ENCODE measurements around the gene POU5F1.

POU5F1 gene

DNA sequence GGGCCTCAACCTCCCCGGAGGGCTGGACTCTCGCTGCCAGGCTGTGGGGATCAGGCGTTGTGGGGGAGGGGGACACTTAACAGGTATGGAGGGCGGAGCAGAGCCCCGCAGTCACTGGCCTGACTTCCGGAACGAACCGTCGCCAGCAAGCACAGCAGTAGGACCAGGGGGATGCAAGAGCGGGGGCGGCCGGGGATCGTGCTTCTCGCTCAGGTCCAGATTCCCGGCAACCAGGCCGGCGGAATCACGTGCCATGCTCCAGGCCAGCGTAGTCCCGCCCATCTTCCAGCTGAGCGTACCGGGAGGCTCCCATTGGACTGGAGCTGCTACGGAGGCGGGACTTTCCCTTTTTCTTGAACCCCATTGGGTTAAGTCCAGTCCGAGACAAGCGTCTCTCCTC is 10.0 kb upstream of the POU5F1 start:
- TF ChIP-seq, protein P1, sequence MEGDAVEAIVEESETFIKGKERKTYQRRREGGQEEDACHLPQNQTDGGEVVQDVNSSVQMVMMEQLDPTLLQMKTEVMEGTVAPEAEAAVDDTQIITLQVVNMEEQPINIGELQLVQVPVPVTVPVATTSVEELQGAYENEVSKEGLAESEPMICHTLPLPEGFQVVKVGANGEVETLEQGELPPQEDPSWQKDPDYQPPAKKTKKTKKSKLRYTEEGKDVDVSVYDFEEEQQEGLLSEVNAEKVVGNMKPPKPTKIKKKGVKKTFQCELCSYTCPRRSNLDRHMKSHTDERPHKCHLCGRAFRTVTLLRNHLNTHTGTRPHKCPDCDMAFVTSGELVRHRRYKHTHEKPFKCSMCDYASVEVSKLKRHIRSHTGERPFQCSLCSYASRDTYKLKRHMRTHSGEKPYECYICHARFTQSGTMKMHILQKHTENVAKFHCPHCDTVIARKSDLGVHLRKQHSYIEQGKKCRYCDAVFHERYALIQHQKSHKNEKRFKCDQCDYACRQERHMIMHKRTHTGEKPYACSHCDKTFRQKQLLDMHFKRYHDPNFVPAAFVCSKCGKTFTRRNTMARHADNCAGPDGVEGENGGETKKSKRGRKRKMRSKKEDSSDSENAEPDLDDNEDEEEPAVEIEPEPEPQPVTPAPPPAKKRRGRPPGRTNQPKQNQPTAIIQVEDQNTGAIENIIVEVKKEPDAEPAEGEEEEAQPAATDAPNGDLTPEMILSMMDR (conservative IDR thresholded peaks at IDR 0.05): no peak
- no peak overlapping the region; the same call in 1 of the 2 replicates for H3K27ac ChIP-seq

DNA sequence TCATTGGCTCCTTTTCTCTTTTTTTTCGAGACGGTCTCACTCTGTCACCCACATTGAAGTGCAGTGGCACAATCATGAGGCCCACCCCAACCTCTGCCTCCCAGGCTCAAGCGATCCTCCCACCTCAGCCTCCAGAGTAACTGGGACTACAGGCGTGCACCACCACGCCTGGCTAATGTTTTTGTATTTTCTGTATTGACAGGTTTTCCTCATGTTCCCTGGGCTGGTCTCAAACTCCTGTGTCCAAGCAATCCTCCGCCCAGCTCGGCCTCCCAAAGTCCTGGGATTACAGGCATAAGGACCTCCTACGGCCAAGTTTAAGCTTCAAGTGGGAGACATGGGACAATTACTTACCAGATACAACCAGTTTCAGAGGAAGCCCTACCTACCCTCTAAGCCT is 9.4 kb upstream of the POU5F1 start:
- peak overlapping the region; percentile 75 for H3K27ac ChIP-seq
- TF ChIP-seq, protein P1 (conservative IDR thresholded peaks at IDR 0.05): no peak

DNA sequence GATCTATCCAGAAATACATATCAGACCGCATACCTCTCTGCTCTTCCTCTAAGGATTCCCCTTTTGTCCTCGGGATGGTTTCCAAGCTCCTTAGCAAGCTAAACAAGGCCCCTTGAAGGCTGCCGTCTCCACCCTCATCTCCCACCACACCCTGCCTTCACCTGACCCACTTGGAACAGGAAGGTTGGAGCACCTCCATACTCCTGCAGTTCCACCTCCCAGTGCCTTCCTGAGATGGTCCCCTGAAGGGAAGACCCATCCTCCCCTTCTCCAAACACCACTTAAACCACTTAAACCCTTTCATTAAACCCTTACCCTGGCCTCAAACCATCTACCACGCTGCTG is 8.5 kb upstream of the POU5F1 start:
- H3K27ac ChIP-seq: peak overlapping the region; percentile 75
- TF ChIP-seq, protein P1 (conservative IDR thresholded peaks at IDR 0.05): no peak

DNA sequence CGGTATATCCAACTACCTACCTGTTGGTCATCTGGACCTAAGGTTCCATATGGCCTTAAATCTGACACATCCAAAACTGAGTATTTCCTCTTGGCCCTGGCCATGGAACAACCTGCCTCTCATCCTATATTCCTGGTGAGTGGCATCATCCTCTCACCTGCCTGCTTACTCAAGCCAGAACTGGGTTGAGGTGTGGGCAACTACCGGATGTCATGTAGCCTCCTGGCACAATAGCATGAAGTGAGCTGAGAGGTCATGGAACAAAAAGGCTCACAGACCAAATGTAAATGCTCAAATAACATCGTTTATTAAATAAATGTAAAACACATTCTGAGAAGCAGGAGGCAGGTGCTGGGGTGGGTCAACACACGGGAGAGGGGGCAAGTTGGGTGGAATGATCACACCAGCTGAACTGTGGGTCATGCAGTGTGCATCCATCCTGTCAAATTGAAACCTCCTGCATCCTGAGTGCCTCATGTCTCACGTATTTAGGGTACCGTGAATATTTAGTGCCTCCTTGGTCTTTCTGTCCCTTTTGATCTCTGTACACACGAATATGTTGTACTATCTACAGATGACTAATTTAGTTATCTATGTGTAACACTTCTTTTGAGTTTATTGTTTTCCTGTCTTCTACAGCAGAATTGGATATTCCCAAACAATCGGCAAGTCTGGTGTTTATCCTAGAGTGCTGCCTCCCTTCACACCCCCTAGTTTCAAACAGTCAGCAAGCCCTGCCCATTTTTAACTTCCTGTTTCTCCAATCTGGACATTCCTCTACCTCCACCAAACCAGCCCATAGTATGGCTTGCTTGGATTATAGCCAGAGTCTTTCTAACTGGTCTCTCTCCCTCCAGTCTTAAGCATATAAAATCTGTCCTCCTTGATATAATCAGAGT is 7.9 kb upstream of the POU5F1 start:
- TF ChIP-seq, protein P1 (conservative IDR thresholded peaks at IDR 0.05): no peak
- H3K27ac ChIP-seq: peak overlapping the region; percentile 75

DNA sequence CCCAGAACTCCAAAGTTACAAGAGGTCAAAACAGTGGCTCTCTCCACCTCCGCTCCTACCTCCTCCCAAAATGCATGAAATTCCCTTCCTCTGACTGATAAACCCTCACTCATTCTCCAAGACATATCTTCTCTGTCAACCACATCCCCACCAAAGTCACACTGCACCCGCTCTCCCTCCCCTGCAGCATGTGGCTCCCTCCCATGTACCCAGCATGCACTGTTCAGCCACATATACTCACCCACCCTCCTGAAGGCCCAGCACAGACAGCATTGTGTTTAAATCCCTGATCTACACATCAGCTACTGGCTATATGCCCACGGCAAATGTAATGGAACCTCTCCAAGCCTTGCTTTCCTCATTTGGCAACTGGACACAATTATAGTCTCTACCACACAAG is 5.5 kb upstream of the POU5F1 start:
- TF ChIP-seq, protein P1 (conservative IDR thresholded peaks at IDR 0.05): no peak
- no peak overlapping the region for H3K27ac ChIP-seq

DNA sequence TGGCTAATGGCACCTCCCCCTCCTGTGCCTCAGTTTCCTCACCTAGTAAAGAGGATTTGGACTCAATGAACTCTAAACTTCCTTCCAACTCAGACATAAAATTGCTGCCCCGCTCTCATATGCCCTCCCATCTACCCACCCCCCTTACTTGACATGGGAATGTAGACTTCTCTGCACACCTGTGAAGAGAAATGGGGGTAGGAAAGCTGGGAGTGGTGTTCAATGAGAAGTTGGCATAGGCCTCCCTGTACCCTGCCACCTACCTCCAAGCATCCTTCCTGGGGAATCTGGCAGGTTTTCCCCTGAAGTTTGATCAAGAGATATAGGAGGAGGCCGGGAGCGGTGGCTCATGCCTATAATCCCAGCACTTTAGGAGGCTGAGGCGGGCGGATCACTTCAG is 3.9 kb upstream of the POU5F1 start:
- H3K27ac ChIP-seq: no peak overlapping the region
- TF ChIP-seq, protein P1 (conservative IDR thresholded peaks at IDR 0.05): no peak

DNA sequence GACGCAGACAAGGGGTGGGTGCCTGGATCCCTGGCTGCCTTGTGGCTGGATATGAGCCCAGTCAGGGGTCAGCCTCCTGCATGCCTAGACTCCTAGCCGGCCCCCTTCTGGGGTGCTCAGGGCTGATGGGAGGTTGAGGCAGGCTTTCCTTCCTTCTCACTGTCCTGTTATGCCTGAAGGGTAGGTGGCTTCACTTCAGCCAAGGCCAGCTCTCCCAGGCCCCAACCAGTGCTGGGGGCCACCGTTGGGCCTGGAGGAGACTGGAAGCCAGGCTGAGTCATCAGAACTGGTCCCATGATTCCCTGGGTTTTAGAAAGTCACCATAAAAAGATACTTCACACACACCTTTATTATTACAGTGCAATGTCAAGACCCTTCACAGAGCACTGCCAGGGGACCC is 2.9 kb upstream of the POU5F1 start:
- TF ChIP-seq, protein P1 (conservative IDR thresholded peaks at IDR 0.05): no peak
- no peak overlapping the region for H3K27ac ChIP-seq
